Right kidney (tissue), 9 donors: ENCODE measurements around the gene DNAJC16.
"Not testable (repeated sequence)": the region's sequence is repeated elsewhere in the genome, so short reads cannot be mapped to it uniquely, and the experiment has no call there.

ENCODE experiments used
- DNase-seq: peaks from one replicate; pipeline ENCODE4 v3.0.0-alpha.2; 2016
- long read RNA-seq, 8 donors: transcript quantifications; one replicate each; lab custom pipeline, GENCODE V29; 2026

The DNAJC16 gene
- long read RNA-seq, donor 1, full-length matches to known transcripts, result 4 of 24 reads
- long read RNA-seq, donor 1, partial matches to known transcripts, result 20 of 24 reads
- long read RNA-seq, donor 1, other reads (novel, unspliced or antisense), result 0 of 24 reads
- long read RNA-seq, donor 2, full-length matches to known transcripts, result 1 of 52 reads
- long read RNA-seq, donor 2, partial matches to known transcripts, result 51 of 52 reads
- long read RNA-seq, donor 2, other reads (novel, unspliced or antisense), result 0 of 52 reads
- long read RNA-seq, donor 3, full-length matches to known transcripts, result 7 of 17 reads
- long read RNA-seq, donor 3, partial matches to known transcripts, result 10 of 17 reads
- long read RNA-seq, donor 3, other reads (novel, unspliced or antisense), result 0 of 17 reads
- long read RNA-seq, donor 4, full-length matches to known transcripts, result 5 of 18 reads
- long read RNA-seq, donor 4, partial matches to known transcripts, result 5 of 18 reads
- long read RNA-seq, donor 4, other reads (novel, unspliced or antisense), result 8 of 18 reads
- long read RNA-seq, donor 5, full-length matches to known transcripts, result 3 of 24 reads
- long read RNA-seq, donor 5, partial matches to known transcripts, result 21 of 24 reads
- long read RNA-seq, donor 5, other reads (novel, unspliced or antisense), result 0 of 24 reads
- long read RNA-seq, donor 6, full-length matches to known transcripts, result 2 of 50 reads
- long read RNA-seq, donor 6, partial matches to known transcripts, result 38 of 50 reads
- long read RNA-seq, donor 6, other reads (novel, unspliced or antisense), result 10 of 50 reads
- long read RNA-seq, donor 7, full-length matches to known transcripts, result 4 of 58 reads
- long read RNA-seq, donor 7, partial matches to known transcripts, result 41 of 58 reads
- long read RNA-seq, donor 7, other reads (novel, unspliced or antisense), result 13 of 58 reads
- long read RNA-seq, donor 8, full-length matches to known transcripts, result 2 of 15 reads
- long read RNA-seq, donor 8, partial matches to known transcripts, result 13 of 15 reads
- long read RNA-seq, donor 8, other reads (novel, unspliced or antisense), result 0 of 15 reads

- peak; percentile 97 for DNase-seq
These were observed at the start of gene DNAJC16 for GRCh38 chr1:15526490-15527339. DNAJC16 (plus strand) TSS chr1:15526848; CDS start chr1:15529106, 2,258 bp downstream.

DNA sequence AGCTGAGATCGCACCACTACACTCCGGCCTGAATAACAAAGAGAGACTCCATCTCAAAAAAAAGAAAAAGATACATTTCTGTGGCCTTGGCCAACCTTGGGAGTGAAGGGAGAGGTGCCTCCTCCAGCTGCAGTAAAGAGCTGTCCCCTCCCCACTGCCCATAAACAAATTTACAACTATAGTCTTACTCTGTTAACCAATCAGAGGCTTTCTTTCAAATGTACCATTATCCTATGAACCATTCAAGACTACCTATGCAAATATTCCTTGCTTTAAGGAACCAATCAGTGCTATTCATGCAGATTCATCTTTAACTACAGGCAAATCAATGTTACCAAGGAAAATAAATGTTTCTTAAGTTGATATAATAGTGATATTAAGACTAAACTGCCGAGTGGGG is 49.7 kb upstream of the DNAJC16 start:
- no peak for DNase-seq

DNA sequence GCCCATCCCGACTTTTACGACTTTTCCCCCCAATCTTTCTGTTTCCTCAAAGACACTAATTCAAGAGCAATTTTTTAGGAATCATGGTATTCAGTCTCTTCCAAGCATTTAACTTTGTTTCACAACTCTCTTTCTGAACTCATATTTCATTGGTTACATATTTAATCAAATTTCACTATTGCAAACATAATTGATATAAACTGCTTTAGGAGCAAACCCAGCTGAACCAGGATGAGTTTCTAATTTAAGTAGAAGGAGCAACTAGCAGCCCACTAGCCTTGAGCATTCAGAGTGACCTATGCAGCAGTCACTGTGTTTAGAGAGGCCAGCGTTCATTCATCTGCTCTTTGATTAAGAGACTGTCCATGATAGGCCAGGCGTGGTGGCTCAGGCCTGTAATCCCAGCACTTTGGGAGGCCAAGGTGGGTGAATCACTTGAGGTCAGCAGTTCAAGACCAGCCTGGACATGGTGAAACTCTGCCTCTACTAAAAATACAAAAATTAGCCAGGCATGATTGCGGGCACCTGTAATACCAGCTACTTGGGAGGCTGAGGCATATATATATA is 48.9 kb upstream of the DNAJC16 start:
- DNase-seq, result no peak

DNA sequence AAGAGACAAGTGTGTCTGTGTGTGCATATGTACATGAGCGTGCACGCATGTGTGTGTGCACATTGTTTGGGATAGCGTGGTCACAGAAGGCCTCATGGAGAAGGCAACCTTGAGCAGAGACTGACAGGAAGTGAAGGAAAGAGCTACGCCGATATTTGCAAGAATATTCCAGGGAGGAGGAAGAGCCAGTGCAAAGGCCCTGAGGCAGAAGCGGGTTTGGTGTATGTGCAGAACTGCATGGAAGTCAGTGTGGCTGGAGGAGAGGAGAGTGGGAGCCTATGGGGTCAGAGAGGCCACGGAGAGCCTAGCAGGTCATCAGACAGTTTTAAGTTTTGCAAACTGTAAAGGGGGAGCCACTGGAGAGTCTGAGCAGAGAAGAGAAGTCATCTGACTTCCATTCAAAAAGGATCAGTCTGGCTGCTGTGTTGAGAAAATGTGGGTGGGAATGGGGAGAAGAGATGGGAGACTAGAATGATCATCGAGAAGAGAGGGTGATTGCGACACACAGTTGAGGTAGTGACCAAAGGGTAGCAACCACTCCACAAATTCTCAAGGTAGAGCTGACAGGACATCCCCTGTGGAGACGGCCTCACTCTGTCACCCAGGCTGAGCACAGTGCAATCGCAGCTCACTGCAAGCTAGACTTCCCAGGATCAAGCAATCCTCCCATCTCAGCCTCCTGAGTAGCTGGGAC is 46.8 kb upstream of the DNAJC16 start:
- no peak for DNase-seq

- not testable (repeated sequence) for DNase-seq
These were observed 44.2 kb upstream of the DNAJC16 start for GRCh38 chr1:15482455-15482854.

DNA sequence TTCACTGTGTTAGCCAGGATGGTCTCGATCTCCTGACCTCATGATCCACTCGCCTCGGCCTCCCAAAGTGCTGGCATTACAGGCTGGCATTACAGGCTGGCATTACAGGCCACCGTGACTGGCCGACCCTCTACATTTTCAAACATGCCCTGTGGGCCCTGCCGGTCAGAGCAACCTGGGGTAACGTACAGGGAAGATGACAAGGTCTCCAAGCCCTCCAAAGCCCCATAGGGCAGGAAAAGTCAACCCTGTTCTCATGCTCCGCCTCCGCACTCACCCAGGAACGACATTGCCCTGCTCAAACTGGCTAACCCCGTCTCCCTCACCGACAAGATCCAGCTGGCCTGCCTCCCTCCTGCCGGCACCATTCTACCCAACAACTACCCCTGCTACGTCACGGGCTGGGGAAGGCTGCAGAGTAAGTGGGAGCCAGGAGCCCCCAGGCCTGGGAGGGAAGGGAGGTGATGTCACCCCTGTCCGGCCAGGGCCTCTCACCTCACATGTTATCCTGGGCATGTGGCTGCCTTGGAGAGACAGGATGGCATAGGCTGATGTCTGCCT is 43.6 kb upstream of the DNAJC16 start:
- not testable (repeated sequence) for DNase-seq

GRCh38 chr1:15483971-15484370 is 42.7 kb upstream of the DNAJC16 start:
- DNase-seq, result no peak

DNA sequence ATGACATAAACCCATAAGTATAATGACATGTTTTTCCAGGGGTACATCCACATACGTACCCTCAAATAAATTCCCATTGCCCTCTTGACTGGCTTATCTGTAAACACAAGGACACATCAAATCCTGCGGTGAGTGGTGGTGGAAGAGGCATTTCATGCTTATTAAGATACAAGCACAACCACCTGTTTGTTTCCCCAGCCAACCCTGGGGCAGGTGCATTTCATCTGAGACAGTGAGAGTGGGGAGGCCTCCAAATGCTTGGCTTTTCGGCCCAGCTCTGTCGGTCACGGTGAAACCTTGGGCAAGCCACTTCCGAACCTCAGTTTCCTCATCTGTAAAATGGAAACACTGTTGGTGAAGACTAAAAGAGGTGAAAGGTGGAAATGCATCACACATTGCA is 42.2 kb upstream of the DNAJC16 start:
- DNase-seq, result not testable (repeated sequence)

DNA sequence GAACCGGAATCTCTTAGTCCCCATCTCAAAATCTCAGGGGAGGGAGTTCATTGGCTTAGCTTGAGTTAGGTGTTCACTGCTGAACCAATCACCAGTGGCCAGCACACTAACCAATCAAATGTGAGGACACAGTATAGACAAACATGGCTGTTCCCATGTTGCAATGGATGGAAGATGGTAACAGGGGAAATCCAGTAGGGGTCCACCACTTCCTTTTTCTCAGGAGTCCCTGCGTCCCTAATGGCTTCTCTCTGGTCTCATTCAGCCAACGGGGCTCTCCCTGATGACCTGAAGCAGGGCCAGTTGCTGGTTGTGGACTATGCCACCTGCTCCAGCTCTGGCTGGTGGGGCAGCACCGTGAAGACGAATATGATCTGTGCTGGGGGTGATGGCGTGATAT is 41.0 kb upstream of the DNAJC16 start:
- no peak for DNase-seq

- not testable (repeated sequence) for DNase-seq
These were observed 39.6 kb upstream of the DNAJC16 start for GRCh38 chr1:15486844-15487610.

GRCh38 chr1:15488371-15488770 is 38.3 kb upstream of the DNAJC16 start:
- no peak for DNase-seq

DNA sequence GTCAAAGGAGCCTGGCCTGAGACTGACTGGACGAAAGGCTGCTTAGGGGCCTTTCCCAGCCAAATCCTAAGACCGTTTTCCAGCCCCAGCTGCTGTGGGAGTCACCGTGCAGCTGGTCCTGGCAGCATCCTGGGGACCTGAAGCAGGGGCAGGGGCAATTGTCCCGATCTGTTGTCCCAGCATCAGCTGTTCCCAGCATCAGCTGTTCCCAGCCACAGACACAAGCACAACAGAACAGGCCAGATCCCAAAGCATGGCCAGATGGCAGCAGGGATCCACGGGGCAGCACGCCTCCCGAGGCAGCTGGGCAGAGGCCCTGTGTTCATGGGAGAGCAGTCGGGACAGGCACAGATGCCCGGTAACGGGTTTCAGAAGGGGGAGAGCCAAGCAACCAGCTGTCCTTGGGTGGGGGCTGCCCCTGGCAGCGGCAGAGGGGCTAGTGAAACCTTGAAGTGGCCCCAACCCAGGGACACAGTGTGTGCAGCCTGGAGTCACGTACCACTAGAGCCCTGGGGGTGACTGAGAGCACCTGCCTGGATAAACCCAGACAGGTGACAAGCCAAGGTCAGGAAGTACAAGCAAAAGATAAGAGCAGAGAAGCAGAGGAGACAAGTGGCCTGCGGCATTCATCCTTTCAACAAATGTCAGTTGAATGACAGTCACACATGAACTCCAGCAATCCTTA is 37.5 kb upstream of the DNAJC16 start:
- no peak for DNase-seq

GRCh38 chr1:15491010-15491409 is 35.6 kb upstream of the DNAJC16 start:
- not testable (repeated sequence) for DNase-seq

DNA sequence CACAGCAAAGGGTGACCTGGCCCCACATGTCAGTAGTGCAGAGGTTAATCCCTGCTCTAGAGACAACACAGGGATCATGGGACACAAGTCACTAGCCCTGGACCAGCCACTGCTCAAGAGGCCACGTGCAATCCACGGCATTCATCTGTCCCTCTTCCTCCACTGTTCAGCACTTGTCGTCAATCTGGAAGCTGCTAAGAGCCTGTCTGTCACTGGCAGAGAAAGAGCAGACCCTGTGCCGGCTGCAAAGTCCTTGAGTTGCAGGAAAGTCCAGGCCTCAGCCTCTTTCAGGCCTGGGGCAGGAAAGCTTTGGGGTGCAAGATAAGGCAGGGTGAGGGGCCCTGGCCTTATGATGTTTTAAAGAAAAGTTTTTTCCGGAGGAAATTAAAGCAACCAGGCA is 34.1 kb upstream of the DNAJC16 start:
- DNase-seq, result no peak

GRCh38 chr1:15493869-15494390 is 32.7 kb upstream of the DNAJC16 start:
- no peak for DNase-seq

- DNase-seq, result peak; percentile 19
These were observed 26.2 kb upstream of the DNAJC16 start for GRCh38 chr1:15500184-15501178.

DNA sequence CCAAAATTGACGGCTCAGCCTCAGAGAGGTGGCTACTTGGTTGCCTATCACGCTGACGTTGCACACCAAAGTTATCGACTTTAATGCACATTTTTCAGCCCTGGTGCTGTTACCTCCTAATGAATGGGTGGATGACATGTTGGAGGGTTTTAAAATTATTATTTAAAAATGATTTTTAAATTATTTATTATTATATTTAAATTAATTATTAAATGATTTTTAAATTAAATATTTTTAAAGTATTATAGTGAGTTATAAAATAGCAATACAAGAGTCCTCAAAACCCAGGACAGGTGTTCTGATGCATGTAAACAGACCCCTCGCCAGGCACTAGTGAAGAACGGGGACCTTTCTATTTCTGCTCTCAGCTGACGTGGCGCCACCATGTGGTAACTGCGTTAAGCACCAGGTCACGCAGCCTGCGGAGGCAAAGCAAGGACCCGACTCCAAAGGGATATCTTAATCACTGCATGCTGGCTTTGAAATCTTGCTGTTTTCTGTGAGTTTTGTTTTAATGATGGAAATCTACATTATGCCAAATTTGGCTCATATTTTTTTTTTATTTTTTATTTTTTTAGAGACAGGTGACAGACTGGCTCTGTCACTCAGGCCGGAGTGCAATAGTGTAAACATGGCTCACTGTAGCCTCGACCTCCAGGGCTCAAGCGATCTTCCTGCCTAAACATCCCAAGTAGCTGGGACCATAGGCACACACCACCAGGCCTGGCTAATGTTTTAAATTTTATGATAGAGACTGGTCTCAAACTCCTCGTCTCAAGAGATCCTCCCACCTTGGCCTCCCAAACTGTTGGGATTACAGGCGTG is 25.2 kb upstream of the DNAJC16 start:
- peak; percentile 11 for DNase-seq
